ENCODE data around the gene DLG2.
"Not testable (repeated sequence)": the region's sequence is repeated elsewhere in the genome, so short reads cannot be mapped to it uniquely, and the experiment has no call there.

The DLG2 gene

GRCh38 chr11:85229723-85230122 lies 397.4 kb downstream of the DLG2 start:
- not testable (repeated sequence) for DNase-seq (ENCODE audit: low spot score)

GRCh38 chr11:85196968-85197367 lies 430.2 kb downstream of the DLG2 start:
- no peak for DNase-seq (ENCODE audit: low spot score)

- no peak for DNase-seq (ENCODE audit: low spot score)
Observed at GRCh38 chr11:85195934-85196333, 431.2 kb downstream of the DLG2 start.

GRCh38 chr11:85187992-85188391 lies 439.2 kb downstream of the DLG2 start:
- DNase-seq (ENCODE audit: low spot score): no peak

- no peak for DNase-seq (ENCODE audit: low spot score)
Observed at GRCh38 chr11:85184721-85185120, 442.4 kb downstream of the DLG2 start.

- peak; percentile 6 for DNase-seq (ENCODE audit: low spot score)
Observed at GRCh38 chr11:85182441-85183387, 444.4 kb downstream of the DLG2 start.

- no peak for DNase-seq (ENCODE audit: low spot score)
Observed at GRCh38 chr11:85180528-85180927, 446.6 kb downstream of the DLG2 start.

GRCh38 chr11:85171648-85172257 lies 455.4 kb downstream of the DLG2 start:
- DNase-seq (ENCODE audit: low spot score): no peak

GRCh38 chr11:85170184-85170583 lies 457.0 kb downstream of the DLG2 start:
- peak; percentile 3 for DNase-seq (ENCODE audit: low spot score)

GRCh38 chr11:85167471-85167870 lies 459.7 kb downstream of the DLG2 start:
- no peak for DNase-seq (ENCODE audit: low spot score)

GRCh38 chr11:85167038-85167437 lies 460.1 kb downstream of the DLG2 start:
- no peak for DNase-seq (ENCODE audit: low spot score)

GRCh38 chr11:85165819-85166218 lies 461.3 kb downstream of the DLG2 start:
- DNase-seq (ENCODE audit: low spot score): no peak

- DNase-seq (ENCODE audit: low spot score): no peak
Observed at GRCh38 chr11:85164743-85165142, 462.4 kb downstream of the DLG2 start.

GRCh38 chr11:85154294-85154693 lies 472.9 kb downstream of the DLG2 start:
- no peak for DNase-seq (ENCODE audit: low spot score)

GRCh38 chr11:85137597-85137996 lies 489.5 kb downstream of the DLG2 start:
- no peak for DNase-seq (ENCODE audit: low spot score)

- no peak for DNase-seq (ENCODE audit: low spot score)
Observed at GRCh38 chr11:85133636-85134035, 493.5 kb downstream of the DLG2 start.

GRCh38 chr11:85132851-85133585 lies 494.1 kb downstream of the DLG2 start:
- DNase-seq (ENCODE audit: low spot score): peak; percentile 8

- no peak for DNase-seq (ENCODE audit: low spot score)
Observed at GRCh38 chr11:85127349-85127748, 499.8 kb downstream of the DLG2 start.

- DNase-seq (ENCODE audit: low spot score): no peak
Observed at GRCh38 chr11:85123752-85124231, 503.4 kb downstream of the DLG2 start.

GRCh38 chr11:85118151-85118550 lies 509.0 kb downstream of the DLG2 start:
- DNase-seq (ENCODE audit: low spot score): no peak

GRCh38 chr11:85115798-85116197 lies 511.3 kb downstream of the DLG2 start:
- no peak for DNase-seq (ENCODE audit: low spot score)

GRCh38 chr11:85114786-85115185 lies 512.4 kb downstream of the DLG2 start:
- no peak for DNase-seq (ENCODE audit: low spot score)

GRCh38 chr11:85110246-85110645 lies 516.9 kb downstream of the DLG2 start:
- not testable (repeated sequence) for DNase-seq (ENCODE audit: low spot score)
